Panc1 (cell line): ENCODE results near the gene OTOGL.

Experiments
- POLR2AphosphoS5 ChIP-seq: IDR thresholded peaks from 2 replicates; pipeline ENCODE4 v1.6.1; 2012; ENCODE audit warnings: mild to moderate bottlenecking, low read depth, low read length, moderate library complexity
- SIN3A ChIP-seq: IDR thresholded peaks from 2 replicates; pipeline ENCODE4 v1.6.1; 2012; ENCODE audit warnings: low read depth, mild to moderate bottlenecking, low read length, moderate library complexity, borderline replicate concordance; ENCODE audit not compliant: insufficient read depth
- TF ChIP-seq, protein P1 (sequence below), 2 experiments: IDR thresholded peaks; 2 replicates each; pipeline ENCODE4 v1.6.1; 2011 to 2012; ENCODE audit warnings: low read depth in 2 of 2, control low read depth in 1 of 2, low read length in 1 of 2, mild to moderate bottlenecking in 1 of 2, moderate library complexity in 1 of 2; ENCODE audit not compliant: insufficient read depth in 1 of 2
- TF ChIP-seq, protein P2 (sequence below): fragments of 450-650 bp; IDR thresholded peaks from 2 replicates; pipeline ENCODE4 v1.5.1; 2017; ENCODE audit warnings: mild to moderate bottlenecking

DNA sequence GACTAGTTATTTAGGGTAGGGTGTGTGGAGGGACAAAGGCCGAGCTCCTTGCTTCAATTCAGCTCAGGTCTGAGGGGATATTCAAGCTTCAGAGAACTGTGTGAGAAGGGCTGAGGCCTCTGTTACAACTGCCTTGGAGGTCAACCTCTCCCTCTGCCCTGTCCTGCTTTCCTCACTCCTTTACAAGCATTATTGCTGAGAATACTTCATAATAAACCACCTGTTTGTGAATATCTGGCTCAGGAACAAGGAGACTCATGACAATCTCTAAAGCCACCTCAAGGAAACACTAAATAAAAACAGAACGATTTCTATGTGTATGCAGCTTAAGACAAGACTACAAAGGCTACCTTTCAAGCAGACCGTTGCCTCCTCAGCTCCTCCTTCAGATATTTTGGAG, 21.7 kb downstream of the OTOGL start:
- TF ChIP-seq, protein P1, sequence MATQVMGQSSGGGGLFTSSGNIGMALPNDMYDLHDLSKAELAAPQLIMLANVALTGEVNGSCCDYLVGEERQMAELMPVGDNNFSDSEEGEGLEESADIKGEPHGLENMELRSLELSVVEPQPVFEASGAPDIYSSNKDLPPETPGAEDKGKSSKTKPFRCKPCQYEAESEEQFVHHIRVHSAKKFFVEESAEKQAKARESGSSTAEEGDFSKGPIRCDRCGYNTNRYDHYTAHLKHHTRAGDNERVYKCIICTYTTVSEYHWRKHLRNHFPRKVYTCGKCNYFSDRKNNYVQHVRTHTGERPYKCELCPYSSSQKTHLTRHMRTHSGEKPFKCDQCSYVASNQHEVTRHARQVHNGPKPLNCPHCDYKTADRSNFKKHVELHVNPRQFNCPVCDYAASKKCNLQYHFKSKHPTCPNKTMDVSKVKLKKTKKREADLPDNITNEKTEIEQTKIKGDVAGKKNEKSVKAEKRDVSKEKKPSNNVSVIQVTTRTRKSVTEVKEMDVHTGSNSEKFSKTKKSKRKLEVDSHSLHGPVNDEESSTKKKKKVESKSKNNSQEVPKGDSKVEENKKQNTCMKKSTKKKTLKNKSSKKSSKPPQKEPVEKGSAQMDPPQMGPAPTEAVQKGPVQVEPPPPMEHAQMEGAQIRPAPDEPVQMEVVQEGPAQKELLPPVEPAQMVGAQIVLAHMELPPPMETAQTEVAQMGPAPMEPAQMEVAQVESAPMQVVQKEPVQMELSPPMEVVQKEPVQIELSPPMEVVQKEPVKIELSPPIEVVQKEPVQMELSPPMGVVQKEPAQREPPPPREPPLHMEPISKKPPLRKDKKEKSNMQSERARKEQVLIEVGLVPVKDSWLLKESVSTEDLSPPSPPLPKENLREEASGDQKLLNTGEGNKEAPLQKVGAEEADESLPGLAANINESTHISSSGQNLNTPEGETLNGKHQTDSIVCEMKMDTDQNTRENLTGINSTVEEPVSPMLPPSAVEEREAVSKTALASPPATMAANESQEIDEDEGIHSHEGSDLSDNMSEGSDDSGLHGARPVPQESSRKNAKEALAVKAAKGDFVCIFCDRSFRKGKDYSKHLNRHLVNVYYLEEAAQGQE (IDR thresholded peaks at IDR 0.05; ENCODE audit: insufficient read depth in 1 of 2, low read depth in 2 of 2, low read length in 1 of 2): no peak
- TF ChIP-seq, protein P2, sequence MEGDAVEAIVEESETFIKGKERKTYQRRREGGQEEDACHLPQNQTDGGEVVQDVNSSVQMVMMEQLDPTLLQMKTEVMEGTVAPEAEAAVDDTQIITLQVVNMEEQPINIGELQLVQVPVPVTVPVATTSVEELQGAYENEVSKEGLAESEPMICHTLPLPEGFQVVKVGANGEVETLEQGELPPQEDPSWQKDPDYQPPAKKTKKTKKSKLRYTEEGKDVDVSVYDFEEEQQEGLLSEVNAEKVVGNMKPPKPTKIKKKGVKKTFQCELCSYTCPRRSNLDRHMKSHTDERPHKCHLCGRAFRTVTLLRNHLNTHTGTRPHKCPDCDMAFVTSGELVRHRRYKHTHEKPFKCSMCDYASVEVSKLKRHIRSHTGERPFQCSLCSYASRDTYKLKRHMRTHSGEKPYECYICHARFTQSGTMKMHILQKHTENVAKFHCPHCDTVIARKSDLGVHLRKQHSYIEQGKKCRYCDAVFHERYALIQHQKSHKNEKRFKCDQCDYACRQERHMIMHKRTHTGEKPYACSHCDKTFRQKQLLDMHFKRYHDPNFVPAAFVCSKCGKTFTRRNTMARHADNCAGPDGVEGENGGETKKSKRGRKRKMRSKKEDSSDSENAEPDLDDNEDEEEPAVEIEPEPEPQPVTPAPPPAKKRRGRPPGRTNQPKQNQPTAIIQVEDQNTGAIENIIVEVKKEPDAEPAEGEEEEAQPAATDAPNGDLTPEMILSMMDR: no peak
- TF ChIP-seq SIN3A (no peak), POLR2AphosphoS5 (no peak)
